Raji (cell line): Measurements from ENCODE around the gene TIAL1.

Source experiments
- POLR2A ChIP-seq: IDR thresholded peaks from 2 replicates; pipeline ENCODE4 v1.6.1; 2011; ENCODE audit warnings: low read depth, low read length, control low read depth; ENCODE audit not compliant: insufficient read depth

The TIAL1 gene

DNA sequence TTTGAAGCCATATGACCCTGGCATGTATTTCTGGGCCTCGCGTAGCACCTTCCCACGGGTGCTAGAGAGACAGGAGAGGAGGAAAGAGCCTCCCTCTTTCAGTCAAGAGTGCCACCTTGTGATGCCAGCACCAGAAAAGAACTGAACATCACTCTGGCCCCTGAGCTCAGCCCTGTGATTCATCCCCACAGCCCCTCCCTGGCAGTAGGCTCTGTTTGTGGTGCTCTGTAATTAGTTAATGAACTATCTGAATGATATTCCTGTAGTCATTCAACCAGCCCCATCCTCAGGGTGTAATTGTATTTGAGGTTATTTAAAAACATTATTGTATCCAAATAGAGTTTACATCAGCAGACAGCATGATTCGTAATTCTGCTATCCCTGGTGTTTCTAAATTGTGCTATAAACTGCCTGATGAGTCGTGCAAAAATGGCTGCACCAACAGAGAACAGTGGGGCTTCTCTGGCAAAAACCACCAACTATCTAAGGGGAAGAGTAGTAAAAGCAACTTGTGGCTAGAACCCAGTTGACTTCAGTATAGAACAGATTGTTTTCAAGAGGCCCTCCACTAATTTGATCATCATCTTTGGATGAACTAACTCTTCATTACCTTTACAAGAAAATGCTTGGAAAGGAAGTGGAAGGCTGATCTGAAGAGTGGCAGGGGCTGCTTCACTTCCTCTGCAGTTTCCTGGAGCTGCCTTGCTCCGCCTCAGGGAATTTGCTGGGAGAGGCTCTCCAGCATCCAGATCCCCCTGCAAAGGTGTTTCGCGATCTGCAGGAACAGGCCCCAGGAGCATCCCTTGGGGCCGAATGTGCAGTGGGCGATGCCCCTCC, 23.7 kb upstream of the TIAL1 start:
- TF ChIP-seq POLR2A: no peak

DNA sequence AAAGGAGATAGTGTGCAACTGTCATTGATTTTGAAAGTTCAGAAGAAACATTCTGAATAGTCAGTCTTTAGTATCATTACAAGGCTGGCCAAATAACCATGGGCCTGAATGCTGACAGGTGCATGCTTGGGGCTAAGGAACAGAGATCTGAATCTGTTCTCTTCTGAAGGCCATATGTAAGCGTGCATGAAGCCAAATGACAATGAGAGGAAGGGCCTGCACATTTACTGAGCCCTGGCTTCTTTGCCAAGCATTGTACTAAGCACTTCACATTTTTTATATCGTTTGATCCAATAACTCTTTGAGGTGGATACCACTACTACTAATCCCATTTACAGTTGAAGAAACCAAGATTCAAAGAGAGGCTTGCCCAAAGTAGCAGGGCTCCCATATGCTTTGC, 22.5 kb upstream of the TIAL1 start:
- no peak for TF ChIP-seq POLR2A

DNA sequence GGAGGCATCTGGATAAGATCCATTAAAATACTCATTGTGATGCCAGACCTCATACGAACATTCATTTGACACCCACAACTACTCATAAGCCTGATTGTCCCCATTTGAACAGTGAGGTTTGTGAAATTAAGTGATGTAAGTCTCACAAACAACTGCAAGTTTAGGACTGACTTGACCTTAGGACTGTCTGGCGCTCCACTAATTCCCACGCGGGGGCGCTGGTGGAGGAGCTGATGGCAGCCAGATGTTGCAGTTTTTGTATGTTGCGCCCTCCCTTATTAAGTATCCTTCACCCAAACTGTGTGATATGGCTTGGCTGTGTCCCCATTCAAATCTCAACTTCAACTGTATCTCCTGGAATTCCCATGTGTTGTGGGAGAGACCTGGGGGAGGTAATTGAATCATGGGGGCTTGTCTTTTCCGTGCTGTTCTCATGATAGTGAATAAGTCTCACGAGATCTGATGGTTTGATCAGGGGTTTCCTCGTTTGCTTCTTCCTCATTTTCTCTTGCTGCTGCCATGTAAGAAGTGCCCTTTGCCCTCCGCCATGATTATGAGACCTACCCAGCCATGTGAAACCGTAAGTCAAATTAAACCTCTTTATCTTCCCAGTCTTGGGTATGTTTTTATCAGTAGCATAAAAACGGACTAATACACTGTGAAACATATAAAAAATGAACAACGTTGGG, 20.3 kb upstream of the TIAL1 start:
- TF ChIP-seq POLR2A: no peak

DNA sequence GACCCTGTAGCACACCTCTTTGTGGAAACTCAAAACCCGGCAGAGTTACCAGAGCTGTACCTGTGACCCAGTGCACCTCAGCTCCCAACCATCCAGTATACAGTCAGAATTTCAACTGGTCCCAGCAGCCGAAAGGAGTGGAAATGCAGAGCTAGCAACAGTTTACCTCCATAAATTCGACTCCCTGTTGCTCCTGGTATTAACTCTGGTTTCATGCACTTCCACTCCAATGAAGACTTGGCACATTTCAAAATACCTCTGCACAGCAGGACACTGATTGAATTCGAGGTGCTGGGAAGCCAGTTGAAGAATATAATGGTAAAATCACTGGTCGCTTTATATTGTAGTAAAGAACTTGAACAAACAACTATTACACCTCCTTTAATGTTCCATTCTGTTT, 17.9 kb upstream of the TIAL1 start:
- TF ChIP-seq POLR2A: no peak

DNA sequence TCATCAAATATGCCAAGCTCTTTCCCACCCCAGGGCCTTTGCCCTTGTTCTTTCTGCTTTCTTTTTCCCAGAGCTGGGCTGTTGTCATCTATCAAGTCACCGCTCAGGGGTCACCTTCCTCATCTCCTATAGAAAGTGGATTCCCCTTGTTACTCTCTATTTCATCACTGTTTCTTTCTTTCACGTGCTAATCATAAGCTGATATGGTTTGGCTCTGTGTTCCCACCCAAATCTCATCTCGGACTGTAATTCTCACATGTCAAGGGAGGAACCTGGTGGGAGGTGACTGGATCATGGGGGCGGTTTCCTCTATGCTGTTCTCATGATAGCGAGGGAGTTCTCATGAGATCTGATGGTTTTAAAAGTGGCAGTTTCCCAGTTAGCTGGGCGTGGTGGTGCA, 17.0 kb upstream of the TIAL1 start:
- TF ChIP-seq POLR2A: no peak

DNA sequence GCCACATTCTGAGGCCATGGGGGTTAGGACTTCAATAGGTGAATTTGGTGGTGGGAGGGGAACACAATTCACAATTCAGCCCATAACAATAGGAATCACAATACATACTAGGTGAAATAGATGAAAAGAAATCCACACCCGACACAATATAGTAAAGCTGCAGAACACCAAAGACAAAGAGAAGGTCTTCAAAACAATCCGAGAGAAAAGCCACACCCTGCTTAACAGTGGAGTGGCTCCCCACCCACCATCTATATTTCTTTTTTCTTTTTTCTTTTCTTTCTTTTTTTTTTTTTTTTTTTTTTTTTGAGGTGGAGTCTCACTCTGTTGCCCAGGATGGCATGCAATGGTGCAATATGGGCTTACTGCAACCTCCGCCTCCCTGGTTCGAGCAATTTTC, 14.7 kb upstream of the TIAL1 start:
- TF ChIP-seq POLR2A: no peak

DNA sequence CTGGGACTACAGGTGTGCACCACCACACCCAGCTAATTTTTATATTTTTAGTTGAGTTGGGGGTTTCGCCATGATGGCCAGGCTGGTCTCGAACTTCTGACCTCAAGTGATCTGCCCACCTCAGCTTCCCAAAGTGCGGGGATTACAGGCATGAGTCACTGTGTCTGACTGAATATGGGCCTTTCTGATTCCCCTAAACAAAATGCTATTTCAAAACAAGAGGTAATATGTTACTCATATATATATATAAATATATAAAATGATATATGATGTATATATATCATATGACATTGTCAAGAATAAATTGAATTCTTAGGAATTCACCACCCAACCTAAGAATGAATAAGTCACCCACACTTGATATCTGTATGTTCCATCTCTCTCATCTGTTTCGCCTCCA, 12.8 kb upstream of the TIAL1 start:
- no peak for TF ChIP-seq POLR2A

DNA sequence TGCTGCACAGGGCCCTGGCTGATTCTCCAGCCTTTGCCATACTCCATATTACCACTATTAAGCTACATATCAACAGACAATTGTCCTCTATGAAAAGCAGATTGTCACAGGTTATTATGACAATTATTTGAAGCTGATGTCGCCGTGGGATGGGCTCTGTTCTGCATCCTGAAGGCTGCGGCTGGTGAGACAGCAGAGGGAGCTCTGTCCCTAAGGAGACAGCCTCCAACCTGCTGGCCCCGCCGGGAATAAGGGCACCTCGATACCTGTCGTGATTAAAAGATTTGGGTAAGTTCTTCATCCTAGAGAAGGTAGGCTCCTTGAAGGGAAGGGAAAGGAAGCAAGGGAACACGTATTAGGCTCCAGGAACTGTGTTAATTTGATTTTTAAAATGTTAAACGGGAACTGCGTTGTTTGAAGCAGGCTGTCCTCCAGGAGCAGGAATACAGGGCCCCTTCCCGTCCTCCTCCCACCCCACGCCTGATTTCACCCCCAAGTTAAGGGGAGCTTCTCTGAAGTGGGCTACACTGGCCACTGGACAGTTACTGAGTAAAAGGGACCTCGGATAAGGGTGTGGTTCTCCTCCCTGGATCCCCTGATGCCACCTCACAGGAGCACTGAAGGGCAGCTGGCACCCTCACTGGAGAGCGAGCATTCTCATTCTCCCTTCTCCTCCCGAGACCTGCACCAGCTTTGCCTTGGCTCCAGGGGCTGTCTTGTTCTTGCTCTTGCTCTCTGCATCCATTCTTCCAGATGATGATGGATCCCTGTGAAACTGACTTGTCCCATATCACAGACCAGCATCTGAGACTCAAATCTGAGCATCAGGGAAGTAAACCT, 11.8 kb upstream of the TIAL1 start:
- no peak for TF ChIP-seq POLR2A

DNA sequence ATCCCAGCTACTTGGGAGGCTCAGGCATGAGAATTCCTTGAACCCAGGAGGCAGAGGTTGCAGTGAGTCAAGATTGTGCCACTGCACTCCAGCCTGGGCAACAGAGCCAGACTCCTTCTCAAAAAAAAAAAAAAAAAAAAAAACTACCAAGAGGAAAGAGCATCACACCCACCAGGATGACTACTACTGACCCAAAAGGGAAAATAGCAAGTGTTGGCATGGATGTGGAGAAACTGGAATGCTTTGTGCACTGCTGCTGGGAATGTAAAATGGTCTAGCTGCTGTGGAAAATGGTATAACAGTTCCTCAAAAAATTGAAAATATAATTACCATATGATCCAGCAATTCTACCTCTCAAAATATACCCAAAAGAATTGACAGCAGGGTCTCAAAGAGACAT, 7.7 kb upstream of the TIAL1 start:
- TF ChIP-seq POLR2A: no peak

DNA sequence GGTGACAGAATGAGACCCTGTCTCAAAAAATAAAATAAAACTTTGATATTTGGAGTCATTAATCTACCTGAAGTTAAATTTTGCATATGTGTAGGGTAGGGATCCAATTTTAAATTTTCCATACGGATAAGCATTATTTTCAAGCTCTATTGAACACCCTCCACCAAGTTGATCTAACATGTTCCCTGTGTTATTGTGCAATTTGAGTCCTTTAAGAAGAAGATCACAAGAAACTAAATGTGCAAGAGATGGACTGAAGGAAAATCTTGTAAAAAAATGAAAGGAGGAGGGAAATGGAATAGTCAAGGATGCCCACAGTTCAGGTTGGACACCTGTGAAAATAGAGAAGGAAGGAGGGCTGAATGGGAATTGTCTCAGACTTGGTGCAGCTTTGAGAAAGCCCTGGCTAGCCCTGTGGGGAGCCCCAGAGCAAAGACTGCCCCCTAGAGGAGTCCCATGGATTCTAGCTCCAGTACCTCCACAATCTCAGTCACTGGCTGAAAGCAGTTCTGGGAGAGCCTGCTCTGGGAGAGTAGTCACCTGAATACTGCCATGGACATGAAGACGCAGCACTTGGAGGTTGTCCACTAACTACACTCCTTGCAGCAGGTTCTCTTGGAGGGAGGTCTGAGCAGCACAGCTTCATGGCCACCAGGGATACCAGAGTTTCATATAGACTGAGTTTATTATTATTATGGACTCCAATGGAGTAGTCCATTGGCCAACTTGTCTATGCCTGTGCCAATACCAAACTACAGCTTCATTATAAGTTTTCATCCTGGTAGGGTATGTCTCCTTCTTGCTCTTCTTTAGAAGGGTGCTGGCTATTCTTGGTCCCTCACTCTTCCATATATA, 5.7 kb upstream of the TIAL1 start:
- no peak for TF ChIP-seq POLR2A

DNA sequence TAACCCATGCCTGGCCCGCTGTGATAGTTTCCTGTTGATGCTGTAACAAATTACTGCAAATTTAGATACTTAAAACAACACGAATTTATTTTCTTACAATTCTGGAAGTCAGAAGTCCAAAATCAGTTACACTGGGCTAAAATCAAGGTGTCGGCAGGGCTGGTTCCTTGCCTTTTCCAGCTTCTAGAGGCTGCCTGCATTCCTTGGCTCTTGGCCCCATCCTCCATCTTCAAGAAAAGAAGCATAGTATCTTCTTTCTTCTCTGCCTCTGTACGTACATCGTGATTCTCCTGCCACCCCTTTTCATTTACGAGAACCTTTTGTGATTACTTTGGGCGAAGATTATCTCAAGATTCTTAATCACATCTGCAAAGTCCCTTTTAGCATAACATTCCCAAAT, 1.6 kb upstream of the TIAL1 start:
- no peak for TF ChIP-seq POLR2A

DNA sequence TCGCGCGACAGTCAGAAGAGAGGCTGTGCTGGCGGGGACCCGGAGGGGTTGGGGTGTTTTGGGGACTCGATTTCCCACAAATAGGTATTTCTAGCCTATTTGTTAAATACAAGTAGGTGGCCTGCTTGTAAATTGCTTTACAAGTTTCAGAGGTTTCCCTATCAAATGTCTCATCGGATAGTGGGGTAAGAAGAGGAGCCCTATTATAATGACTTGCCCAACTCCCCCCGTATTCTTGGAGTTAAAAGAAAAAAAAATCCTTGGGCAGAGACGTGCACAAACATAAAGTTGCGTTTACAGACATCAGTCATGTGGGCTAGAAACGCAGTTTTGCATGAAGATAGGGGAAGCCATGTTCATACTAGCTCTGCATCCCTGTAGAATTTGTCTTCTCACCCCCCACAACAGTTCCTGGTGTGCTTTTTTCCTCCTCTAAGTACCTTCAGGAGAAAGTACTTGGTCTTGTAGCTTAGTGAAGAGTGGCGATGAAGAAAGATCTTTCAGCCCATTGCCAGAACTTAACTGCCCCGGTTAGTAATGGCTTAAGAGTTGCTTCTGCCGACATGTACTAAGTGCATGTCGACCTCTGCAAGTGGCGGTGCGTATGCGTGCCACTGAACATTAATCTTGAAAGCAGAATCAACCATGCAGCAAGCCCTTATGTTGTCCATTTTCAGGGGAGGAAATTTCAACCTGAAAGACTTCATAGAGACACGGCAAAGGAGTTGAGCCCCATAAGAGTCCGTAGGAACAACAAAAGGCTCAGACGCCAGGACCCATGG, 832 bp upstream of the TIAL1 start:
- TF ChIP-seq POLR2A: no peak

DNA sequence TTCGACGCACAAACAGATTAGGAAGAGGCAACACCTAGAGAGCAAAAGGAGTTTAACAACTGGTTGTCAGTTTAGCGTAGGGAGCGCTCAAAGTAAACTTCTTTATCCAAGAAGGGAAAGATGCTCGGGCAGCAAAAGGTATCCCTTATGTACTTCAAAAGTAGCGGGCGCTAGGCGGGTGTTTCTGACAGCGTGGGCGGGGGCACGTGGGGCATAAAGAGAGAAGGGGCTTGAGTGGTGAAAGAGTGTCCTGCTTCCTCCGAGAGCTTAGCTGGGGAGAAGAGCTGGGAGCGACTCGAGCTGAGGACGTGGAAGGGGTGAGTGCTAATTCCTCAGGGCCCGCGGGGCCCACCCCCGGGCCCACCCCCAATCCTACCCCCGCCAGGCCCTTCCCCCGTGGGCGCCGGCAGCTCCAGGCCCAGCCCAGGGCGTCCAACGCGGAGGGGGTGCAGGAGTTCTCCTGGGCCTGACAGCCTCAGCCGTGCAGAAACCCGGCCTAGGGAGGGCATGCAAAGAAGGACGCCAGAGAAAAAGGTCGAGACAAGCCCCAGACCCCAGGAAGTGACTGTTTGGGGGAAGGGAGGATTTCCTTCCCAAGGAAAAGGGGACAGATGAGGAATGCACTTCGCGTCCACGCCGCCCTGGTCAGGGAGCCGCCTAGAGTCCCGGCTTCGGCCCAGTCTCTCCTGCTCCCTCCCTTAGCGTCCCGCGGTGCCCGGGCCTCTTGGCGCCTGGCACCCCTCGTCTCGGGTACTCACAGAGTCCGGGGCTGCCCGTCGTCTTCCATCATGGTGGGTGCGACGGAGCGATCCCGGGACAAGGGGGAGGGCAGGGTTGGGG, 868 bp downstream of the TIAL1 start:
- no peak; the same call in 1 of the 2 replicates for TF ChIP-seq POLR2A
